Activated CD4-positive, alpha-beta T cell treated with anti-CD3 and anti-CD28 coated beads, Interleukin-2, amount 50 U/mL, for 48 hours (primary cell): ENCODE data around the gene LCP2.

ENCODE experiments used
- DNase-seq, 2 experiments: peaks; one replicate each; pipeline ENCODE4 v3.0.0-alpha.2; 2020

The LCP2 gene

DNA sequence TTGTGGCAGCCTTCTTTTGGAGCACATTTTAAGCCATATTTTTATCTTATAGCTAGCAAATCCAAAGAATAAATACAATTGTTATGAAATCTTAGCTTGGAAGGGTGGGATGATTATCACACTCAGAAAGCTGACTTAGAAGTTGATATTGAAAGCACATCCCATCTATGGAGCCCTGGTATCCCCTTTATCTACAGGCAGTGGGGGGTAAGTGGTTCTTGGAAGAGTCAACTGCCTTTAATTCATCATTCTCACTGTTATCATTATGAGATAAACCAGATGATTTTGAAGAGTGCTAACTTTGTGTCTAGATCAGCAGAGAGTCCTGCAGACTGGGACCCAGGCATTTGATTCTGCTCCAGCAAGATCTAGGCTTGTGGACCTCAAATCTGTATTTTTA is 3.0 kb downstream of the LCP2 start:
- no peak for DNase-seq

DNA sequence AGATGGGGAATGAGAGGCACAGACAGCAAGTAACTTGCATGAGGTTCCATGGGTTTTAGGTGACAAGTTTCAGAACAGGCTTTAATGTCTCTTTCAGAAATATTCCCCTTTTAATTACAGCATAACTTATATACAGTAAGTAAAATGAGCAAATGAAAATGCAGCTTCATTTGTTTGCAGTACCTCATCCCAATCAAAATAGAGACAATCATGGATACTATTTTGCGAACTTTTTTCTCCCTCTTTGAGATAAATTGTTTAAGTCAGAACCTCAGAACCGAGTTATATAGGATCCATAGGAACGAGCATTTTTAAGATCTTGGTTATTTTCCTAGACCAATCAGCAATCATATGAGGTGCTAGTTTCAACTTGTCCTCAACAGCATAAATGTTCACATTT is 3.5 kb downstream of the LCP2 start:
- DNase-seq: no peak

DNA sequence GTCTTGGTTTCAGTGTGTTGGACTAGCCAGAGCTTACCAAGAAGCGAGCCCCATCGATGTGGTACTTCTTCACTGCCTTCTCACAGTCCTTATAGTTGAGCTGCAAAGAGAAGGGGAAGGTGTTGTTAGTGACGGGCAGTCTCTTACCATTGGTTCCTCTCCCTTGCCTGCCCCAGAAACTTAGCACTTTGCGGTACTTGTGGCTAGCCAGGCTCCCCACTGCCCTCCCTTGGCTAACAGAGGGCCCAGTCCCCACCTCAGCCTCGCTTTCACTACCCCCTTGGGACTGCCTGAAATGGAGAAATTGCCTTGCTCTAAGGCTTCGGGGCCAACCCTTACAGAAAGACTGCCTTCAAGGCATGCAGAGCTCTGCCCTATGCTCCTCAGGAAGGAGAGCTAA is 4.3 kb downstream of the LCP2 start:
- DNase-seq: peak; percentile 55 to 68

DNA sequence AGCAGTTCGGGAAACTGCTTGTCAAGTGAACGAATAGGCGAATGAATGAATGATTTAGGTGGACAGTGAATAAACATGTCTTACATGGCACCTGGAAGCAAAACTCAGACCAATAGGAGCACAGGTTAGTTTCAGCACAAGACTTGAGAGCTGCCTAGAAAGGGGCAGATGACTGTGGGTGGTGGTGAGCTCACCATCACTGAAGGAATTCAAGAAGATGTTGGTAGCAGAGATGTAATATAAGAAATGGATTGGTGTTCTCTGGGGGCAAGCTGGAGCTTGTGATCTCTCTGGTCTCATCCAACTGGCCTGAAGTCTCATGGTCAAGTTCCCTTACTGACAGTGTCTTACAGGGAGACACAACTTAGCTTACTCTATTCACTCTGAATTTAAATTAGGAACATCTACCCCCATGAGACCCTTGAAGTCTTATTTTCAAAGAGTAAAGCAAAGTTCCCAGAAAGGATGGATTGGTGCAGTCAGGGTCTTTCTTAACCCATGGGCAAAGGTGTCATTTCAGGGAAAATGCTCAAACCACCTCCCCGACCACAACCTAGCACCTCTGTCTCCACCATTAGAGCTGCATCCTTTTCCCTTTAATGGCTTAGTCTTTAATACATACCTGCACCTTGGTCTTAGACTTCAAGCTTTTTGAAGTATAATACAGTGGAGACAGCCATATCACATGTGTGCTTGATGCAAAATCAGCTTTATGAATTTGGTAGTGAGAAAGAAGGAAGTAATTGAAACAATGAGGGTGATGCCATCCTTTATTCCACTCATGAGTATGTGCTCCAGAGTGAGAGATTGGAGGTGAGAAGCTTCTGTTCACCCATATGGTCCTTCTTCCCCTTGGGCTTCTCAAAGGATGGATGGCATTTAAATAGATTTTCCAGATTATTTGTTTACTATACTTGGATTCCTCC is 5.1 kb downstream of the LCP2 start:
- DNase-seq: no peak

DNA sequence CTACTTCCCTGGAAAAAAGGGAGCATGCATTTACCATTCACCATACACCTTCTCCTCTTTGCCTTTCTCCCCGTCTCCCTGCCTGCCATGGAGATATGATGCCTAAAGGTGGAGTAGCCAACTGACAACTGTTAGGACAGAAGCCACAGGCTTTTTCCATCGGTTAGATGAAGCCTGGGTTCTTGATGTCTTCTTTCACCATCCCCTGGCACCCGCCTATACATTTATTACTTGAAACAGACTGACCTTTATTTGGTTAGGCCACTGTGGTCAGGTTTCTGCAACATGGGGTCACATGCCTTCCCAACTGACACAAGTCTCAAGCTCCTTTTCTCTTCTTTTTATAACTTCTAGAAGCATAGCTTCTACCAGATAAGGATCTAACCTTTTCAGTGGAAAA is 7.1 kb downstream of the LCP2 start:
- no peak for DNase-seq

DNA sequence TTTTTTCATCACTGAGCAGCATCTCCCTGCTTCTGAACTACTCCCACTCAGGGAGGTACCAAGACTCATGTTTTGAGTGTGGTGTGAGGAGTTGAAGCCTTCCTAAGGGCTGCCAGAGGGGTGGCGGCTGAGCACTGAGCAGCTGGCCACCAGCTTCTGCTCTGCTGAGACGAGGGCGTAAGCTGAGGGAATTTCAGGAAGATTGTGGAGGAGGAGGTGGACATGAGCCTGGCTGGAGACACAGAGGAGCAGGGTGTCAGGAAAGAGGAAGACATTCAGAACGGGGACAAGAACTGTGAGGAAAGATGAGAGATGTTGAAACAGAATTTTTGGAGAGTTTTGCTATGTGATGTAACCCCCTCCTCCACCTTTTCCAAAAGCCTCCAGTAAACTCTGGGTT is 7.8 kb downstream of the LCP2 start:
- DNase-seq: no peak

DNA sequence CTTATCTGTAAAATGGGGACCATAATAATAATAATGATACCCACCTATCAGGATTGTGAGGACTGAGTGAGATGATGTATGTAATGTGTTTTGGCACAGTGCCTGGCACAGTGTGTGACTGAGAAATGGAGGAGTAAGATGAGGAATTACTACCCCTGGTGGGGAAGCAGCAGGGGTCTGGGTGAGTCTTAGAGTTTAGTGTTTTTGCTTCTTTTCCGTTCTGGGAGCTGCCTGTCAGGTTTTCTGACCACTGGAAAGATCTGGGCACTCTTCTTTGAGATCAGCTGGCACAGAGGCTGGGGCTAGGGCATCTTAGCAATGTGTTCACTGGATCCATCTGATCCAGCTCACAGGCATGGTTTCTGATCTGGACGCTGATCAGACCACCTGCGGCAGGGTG is 8.5 kb downstream of the LCP2 start:
- no peak for DNase-seq

DNA sequence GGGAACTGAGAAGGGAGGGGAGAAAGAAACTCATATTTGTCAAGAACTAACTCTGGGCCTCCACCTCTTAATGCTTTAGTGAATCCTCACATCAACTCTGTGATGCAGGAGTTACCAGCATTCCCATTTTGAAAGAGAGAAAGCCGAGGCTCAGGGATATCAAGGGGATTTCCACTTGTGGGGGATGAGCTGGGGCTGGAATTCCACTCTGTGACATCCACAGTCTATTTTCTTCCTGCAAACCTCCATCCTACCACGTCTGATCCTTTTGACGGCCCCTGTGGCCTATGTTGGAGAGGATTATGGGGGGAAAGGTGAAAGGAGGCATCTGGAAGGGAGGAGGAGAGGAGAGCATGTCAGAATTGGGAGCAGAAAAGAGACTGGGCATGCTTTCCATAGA is 9.0 kb downstream of the LCP2 start:
- DNase-seq: no peak

DNA sequence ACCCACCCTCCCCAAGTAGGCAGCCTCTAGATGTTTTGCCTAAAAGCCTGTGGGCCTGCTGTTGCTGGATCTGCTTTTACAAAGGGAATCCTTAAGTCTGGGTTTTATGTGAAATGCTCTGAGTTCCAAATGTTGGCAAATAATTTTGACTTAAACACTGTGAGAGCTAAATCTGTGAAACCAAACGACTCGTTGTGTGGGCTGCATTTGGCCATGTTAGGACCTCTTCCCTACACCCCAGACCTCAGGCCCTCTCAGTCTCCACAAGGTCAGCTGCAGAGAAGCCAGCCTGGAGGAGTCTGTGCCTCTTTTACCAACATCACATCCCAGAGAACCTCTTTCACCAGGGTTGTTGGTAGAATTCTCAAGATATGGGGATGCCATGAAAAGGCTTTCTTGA is 9.4 kb downstream of the LCP2 start:
- no peak for DNase-seq

DNA sequence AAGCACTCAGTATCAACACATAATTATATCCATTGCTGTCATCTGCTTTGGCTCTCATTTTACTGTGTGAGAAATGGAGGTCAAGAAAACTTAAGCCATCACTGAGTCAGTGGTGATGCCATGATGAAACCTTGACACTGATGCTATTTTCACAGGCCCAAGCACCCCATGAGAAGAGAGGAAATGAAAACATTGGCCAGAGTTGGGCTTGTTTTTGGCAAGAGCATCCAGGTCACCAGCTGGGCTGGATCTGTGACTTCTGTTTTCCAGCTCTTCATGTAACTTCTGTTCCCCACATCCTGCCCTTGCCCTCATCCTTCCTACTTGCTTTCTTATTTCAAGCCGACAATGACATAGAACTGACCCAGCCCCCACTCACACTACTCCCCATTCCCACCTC is 10.0 kb downstream of the LCP2 start:
- no peak for DNase-seq

DNA sequence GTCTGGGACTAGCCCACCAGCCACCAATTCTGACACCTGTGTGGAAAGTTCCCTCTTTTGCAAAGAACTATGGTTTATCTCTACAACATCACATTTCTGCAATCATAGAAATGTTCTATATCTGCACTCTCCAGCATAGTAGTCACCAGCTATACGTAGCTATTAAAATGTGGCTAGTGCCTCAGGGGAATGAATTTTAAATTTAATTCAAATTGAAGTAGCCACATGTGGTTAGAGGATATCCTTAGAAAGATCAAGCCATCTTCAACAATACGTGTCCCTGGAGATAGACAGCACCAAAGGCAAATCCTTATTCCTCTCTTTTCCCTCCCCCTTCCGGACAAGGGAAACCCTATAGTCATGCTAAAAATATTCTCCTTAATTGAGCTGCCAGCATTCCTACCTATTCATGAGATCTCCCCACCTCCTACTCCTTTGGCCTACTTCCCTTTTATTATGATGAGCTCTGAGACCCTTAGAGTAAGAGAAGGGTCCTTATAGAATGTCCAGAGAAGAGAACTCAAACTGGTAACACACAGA is 11.1 kb downstream of the LCP2 start:
- DNase-seq: no peak

DNA sequence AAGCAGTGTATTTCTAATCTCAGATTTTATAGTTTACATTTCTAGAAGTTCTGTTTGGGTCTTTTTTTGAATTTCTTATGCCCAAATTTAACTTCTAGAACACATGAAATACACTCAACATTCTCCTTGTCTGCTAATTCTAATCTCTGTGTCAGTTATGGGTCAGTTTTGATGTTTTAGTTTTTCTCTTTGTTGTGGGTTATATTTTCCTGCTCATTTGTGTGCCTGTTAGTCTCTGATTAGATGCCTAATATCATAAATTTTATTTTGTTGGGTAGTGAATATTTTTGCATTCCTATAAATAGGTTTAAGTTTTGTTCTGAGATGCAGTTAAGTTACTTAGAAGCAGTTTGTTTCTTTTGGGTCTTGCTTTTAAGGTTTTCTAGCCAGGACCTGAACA is 12.4 kb downstream of the LCP2 start:
- DNase-seq: no peak

DNA sequence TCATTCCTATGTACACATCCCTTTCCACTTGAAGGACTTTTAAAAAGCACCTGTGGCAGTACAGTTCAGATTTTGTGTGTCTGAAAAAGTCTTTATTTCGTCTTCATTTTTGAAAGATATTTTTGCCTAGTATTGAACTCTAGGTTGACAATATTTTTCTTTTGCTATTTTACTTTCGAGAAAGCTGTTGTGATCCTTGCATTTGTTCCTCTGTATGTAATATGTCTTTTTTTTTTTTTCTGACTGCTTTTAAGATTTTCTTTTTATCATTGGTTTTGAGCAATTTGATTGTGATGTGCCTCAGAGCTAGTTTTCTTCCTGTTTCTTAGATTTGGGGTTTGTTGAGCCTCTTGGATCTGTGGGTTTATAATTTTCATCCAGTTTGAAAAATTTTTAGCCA is 13.3 kb downstream of the LCP2 start:
- DNase-seq: no peak

DNA sequence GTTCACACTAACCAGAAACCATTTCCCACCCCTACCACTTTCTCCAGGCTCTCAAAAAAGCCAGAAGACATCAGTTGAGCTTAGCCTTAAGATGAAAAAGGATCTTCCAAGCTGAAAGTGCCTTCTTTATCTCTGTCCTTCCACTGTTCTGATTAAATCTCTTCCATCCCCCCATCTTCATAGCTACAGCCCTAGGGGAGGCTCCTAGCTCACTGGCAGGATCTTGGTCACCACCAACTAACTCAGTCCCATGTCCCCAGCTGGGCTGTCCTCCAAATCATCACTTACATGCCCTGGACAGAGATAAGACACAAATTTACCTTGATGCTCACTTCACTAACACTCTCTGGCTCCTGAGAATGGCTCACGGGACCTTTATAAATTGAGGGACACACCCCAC is 14.3 kb downstream of the LCP2 start:
- no peak for DNase-seq

DNA sequence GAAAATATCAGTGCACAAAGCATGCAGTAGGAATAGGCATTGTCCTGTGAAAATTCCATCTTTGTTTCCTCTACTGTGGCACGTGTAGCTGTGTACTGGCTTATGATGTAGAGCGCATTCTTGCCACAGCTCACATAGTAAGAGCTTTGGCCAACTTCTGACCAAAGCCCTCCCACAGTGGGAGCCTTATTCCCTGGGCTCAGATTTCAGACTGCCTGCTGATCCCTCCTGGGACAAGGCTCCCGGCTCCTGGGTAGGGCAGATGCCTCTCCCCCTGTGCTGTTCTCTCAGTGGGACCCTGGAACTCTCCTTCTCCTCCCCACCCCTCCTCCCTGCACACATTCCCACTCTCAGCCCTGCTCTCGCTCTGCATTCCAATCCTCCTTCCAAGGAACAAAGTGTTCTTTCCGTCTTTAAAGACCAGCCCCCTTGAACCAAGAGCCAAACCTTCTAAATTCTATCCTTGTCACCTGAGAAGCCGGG is 17.5 kb downstream of the LCP2 start:
- no peak for DNase-seq

DNA sequence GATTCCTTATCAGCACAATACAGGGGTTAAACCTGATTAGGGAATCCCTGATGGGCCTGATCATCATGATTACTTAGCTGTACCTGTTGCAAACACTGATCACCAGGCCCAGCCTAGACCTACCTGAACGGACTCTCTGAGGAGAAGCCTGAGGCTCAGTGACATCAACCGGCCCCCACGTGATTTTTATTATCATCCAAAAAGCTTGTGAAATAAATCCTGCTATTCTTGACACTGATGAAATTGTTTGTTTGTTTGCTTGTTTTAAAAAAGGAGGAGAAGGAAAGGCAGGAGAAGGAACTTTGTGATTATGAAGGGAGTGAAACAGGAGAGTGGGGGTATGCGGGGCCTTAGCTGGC is 18.1 kb downstream of the LCP2 start:
- no peak for DNase-seq

DNA sequence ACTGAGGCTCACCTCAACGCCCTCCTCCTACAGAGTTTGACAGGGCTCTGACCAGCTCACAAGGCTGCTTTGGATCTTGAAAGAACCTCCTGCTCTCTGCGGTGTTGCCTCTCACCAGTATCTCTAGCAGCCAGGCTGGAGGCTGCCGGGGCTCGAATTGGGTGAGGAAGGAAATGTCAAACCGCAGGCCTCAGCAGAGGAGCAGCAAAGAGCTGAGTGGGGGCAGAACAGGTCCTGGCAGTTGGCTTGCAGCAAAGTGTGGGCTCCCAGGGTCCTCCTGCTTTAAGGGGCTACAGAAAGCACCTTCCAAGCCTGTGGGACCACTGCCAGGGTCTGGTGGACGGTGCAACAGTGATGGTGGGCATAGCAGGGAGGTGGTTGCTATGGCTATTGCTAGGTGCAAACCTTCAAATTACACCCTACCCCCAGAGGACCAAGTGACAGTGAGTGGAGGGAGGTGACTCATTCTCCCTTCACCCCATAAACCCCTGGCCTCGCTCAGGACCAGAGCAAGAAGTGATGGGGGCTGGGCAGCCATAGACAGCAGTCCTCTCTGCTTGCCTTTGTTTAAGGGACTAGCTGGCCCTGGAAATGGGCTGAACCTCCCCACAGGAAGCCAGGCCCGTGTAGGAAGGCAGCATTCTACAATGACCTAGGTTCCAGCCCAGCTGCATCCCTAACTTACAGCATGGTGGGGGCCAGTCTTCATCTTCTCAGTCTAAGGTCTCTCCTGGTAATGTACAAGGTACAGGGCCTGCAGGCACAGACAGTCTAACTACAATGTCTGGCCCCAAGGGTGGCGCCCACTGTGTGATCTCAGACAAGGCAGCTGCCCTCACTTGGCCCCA is 18.7 kb downstream of the LCP2 start:
- peak; percentile 80 to 87 for DNase-seq

DNA sequence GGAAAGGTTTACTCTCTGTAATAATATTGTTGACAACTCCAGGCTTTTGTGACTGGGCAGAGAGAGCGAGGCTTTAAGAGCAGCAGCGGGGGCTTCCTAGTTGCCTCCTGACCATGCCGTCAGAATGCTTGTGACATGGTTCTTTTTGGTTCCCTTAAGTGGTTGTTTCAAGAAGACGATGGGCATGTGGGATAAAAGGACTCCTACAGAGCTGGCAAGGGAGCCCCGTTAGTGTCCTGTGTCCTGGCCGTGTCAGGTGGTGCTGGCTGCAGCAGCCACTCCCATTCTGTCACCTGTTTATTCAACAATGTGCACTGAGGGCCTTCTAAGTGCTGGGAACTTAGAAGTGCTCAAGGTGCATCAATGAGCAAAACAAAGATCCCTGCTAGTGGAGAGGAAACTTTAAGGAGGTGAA is 19.7 kb downstream of the LCP2 start:
- no peak for DNase-seq

DNA sequence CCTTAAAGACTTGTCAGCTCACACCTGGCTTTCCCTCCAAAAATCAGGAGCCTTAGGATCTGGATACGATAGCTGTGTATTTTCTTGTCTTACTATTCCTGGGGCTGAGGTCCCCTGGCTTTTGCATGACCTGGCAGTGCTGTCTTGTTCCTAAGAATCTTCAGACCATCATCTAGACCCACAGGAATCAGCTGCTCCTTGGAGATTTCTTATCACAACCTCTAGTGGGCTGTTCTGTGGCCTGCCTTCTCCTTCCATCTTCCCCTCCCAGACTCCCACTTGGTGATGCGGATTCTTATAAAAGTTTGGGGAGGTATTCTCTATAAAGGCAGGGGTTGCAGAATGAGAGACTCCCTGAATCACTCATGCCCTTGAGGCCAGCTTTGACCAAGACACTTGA is 21.4 kb downstream of the LCP2 start:
- DNase-seq: no peak

DNA sequence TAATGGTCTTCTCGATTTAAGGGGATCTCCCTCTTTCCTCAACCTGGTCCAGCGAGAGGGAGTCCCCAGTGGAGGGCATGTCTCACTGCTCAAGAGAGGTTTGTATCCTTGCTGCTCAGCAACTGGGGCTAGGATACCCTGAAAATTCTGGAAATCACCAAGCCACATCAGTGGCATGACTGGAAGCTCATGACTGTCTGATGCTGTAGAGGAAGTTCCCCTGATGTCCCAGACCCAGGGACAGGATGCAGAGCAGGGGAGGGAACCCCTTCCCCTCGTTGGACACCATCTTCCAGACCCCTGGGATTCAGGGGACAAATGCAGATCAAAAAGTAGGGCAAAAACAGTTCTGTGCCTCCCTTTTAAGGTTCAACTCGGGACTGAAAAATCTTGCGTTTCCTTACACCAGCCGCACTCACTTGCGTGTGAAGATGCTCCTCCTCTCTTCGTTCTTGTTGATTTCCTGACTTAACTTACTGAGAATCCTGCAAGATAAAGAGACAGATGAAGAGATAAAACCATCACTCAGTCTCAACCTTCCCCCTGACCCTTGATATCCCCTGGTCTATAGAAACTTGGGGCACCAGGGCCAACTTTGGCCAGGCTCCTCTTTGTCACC is 22.1 kb downstream of the LCP2 start:
- no peak for DNase-seq

DNA sequence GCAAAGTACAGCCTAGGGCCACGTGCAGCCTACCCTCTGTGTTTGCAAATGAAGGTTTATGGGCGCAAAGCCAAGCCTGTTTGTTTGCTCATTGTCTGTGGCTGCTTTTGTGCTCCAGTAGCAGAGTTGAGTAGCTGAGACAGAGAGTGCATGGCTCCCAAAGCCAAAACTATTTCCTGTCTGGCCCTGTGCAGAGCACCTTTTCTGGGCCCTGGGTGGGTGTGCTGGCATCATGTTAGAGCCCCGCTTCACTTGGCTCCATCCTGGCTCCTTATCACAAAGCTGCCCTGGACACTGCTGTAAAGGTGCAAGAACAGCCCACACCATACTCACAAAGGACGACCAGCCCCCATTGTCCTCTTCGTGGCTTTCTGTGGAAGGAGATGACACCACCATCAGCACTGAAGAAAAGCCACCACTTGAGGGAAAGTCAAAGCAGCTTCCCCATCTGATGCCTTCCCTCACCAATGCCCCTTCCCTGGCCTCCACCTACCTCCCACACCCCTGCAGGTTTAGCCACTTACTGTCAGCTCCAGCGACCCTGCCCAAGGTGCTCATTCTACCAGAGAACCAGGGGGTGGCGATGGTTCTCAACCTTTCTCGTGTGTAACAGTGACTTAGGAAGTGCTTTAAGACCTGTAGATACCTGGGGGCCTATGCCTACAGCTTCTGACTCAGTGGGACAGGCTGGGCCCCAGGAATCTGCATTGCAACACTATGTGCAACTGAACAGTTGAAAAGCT is 23.4 kb downstream of the LCP2 start:
- DNase-seq: peak; percentile 60 to 72

DNA sequence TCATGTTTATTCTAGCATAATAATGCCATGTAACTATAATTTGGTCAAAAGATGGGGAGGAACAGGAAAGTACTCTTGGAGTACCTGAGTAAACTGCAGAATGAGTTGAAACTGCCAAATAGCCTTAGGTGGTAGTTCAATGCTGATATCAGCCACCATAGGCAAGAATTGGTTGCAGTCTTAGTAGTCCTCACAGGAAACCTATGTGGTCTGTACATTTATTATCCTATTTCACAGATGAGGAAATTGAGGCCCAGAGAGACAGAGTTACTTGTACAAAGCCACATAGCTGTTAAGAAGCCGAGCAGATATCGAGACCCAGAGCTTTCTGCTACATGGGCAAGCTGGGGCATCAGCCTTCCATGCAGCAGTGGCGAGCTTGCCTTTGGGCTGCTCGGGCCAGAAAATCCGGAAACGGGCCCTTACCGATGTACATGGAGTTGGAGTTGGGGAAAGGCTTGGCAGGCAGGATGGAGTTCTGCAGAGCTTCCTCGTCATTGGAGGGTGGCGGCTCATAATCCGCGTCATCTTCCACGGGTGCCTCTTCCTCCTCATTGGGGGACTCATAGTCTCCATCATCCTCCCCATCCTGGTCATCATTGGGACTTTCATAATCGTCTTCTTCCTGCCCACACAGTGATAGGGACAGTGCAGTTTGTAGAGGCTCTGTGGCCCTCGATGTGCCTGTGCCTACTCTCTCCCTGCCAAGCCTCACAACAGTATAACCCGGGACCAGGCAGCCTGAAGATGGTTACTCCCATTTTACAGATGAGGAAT is 27.1 kb downstream of the LCP2 start:
- DNase-seq: no peak
